Activated CD8-positive, alpha-beta memory T cell treated with anti-CD3 and anti-CD28 coated beads for 4 hours (primary cell): ENCODE data around the gene TRIP12.
"Not testable (repeated sequence)": the region's sequence is repeated elsewhere in the genome, so short reads cannot be mapped to it uniquely, and the experiment has no call there.

Experiments used
- DNase-seq, 2 donors: peaks; one replicate each; pipeline ENCODE4 v3.0.0-alpha.2; 2020; ENCODE audit warnings: low read depth in 2 of 2

Gene TRIP12

DNA sequence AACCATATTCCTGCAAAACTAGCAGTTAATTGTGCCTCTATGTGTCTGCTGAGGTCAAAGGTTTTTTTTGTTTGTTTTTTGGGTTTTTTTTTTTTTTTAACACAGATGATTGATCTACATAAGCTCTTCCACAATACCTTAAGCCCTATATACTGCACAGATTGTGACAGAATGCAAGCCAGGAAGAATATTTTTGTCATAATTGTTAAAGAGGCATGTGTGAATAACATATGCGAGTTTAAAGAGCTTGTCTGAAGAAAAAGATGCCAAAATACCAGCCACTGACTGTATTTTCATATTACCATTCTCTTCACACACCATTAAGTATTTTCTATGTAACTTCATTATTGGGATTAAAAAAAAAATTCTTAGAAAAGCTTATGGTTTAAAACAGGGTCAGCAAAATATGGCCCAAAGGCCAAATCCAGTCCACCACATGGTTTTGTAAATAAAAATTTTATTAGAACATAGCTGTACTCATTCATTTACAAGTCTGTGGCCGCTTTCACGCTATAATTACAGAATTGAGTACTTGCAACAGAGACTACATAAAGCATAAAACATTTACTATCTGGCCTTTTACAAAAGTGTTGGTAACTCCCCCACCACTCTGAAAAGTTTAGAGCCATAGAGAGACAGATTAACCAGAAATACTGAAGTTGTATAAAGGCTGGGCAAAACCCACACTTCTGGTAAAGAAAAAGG is 89.9 kb downstream of the TRIP12 start:
- no peak for DNase-seq

GRCh38 chr2:229825476-229825875 is 96.3 kb downstream of the TRIP12 start:
- DNase-seq = no peak

DNA sequence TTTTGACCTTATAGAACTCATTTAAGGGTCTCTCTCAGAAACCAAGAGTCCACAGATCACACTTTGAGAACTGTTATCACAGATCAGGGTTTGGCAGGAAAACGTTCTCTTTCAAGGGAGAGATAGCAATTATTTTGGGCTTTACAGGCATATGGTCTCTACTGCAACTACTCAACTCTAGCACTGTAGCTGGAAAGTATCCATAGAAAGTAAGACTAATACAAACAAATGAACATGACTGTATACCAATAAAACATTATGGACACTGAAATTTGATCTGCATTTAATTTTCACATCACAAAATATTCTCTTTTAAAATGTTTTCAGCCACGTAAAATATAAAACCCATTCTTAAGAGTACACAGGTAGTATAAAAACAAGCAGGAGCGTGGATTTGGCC is 100.5 kb downstream of the TRIP12 start:
- no peak for DNase-seq

DNA sequence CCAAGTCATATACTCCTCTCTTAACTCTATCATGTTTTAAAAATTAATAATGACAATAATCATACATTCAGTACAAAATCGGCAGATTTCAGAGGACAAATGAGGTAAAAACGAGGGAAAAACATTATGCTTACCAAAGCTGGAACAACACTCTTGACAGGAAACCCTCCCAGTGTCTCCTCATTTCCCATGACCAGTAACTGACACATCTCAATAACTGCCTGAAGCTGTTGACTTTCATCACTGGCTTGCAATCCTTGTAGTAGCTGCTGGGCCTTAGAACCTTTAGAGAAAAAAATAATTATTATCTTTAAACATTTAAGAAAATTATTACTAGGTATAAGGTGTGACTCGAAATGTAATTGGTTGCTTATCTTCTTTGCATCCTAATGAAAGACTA is 103.6 kb downstream of the TRIP12 start:
- DNase-seq = no peak

DNA sequence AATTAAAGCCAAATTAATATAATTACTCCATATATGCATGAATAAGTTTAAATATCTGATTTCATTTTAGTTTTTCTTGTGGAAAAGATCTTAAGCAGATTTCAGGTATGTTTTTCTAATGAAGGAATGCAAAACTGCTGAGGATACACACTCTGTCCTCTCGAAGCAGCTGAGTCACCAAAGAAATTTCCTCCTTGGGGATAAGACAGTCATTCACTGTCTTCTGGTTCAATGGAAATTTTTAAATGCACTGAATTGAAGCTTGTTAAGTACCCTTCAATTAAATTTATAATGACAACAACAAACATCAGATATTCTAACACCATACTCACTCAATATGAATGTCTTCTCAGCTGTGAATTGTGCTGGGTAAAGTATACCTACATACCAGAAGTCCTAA is 106.0 kb downstream of the TRIP12 start:
- no peak for DNase-seq

GRCh38 chr2:229815342-229815741 is 106.5 kb downstream of the TRIP12 start:
- DNase-seq = no peak

- no peak for DNase-seq
These were observed 111.0 kb downstream of the TRIP12 start for GRCh38 chr2:229810786-229811185.

DNA sequence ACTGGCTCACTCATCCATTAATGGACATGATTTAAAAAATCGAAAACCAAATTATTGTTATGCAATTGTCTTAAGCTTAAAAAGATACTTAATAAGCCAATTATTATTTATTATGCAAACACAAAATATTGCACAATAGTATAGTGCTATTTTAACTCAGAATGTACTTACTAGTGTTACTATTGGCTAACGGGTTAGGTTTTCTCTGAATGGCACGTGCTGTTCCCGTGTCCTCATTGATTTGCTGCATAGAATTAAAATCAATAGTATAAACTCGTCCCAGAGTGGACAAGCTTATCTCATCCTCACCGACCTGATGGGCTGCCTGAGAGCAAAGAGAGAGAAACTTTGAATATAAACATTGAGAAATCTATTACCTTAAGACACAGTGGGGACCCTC is 116.2 kb downstream of the TRIP12 start:
- DNase-seq = no peak

- no peak for DNase-seq
These were observed 119.0 kb downstream of the TRIP12 start for GRCh38 chr2:229802785-229803184.

DNA sequence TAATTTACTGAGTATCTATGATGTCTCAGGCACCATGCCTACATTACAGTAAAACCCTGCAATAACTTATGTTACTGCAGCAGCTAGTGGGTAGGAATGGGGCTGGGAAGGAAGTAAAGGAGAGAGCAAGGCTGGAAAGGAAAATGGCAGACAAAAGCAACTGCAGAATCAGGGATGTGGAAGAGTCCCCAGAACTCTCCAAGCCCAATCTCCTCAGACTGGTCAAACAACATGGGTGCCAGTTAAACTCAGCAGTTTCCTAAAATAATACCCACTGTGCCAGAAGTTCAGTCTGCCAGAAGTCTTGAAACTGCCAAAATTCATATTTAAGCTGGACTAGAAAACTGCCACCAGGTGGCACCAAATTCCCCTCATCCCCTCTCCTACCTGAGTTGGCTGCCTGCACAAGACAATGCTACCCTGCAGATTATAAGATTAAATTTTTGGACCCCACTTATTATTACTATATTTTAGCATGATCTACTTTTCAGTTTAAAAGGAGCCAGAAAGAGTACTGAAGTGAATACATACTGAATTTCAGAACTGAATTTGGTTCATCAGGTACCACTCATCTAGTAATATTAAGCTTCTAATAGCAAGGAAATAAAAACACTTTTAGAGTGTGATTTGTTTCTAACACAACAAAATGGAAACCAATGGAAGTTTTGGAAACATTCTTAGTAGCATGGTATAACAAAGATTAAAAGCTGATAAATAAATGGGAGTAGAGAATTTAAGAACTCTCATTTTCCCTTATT is 120.6 kb downstream of the TRIP12 start:
- DNase-seq = peak; percentile 26 to 51

GRCh38 chr2:229798446-229799155 is 123.2 kb downstream of the TRIP12 start:
- no peak for DNase-seq

- no peak for DNase-seq
These were observed 126.8 kb downstream of the TRIP12 start for GRCh38 chr2:229795058-229795457.

GRCh38 chr2:229794636-229795035 is 127.2 kb downstream of the TRIP12 start:
- no peak for DNase-seq

GRCh38 chr2:229786289-229786688 is 135.5 kb downstream of the TRIP12 start:
- not testable (repeated sequence) for DNase-seq

DNA sequence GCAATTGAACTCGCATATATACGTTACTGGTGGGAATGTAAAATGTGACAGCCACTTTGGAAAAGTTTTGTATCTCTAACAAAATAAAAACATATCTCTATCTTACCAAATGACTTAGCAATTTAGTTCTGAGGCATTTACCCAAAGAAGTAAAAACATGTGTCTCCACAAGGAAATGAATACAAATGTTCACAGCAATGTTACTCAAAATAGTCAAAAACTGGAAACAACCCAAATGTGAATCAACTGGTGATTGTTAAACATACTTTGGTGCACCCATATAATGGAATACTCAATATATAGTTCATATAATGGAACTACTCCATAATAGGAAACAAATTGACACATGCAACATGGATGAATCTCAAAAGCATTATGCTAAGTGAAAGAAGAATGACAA is 137.0 kb downstream of the TRIP12 start:
- no peak for DNase-seq

- DNase-seq = no peak
These were observed 138.6 kb downstream of the TRIP12 start for GRCh38 chr2:229783108-229783721.

- DNase-seq = no peak
These were observed 140.7 kb downstream of the TRIP12 start for GRCh38 chr2:229780856-229781773.

GRCh38 chr2:229779650-229780049 is 142.2 kb downstream of the TRIP12 start:
- DNase-seq = no peak

DNA sequence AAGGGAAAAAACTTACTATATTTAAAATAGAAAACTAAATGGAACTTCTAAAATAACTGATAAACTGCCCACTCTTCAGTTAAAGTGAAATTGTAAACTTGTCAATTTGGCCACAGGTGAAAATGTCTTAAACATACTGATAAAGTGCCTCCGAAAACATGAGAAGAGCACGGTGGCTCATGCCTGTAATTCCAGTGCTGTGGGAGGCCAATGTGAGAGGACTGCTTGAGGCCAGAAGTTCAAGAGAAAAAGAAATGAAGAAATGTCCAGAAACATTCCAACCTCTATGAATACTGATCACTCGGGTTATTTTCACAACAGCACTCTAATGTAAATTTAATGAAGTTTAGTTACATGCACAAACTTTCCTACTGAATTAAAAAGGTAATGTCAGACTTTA is 144.1 kb downstream of the TRIP12 start:
- DNase-seq = no peak

GRCh38 chr2:229775614-229776313 is 146.0 kb downstream of the TRIP12 start:
- no peak for DNase-seq

DNA sequence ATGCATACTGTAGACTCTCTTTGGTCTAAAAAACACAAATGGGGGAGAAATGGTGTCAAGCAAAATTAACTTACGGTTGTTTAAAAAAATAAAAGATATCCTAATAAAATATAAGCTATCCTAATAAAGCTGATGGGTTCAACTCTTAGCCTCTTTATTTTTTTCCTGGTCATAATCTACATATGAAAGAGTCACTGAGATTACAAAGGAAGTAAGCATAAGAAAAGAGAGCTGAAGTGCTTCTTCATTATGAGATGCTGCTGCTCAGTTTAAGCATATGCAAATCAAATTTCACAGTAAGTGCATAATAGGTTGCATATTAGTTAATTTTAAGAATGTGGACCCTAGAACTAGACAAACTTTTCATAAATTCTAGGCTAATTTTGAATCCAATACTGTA is 147.6 kb downstream of the TRIP12 start:
- no peak for DNase-seq
